Lung (tissue), 12 donors: ENCODE measurements around the gene TNF. TPM values are rescaled to one million over a fixed set of nuclear protein-coding genes. Genes with fewer than 3 reads are reported as not detected.
"Not testable (repeated sequence)": the region's sequence is repeated elsewhere in the genome, so short reads cannot be mapped to it uniquely, and the experiment has no call there.

ENCODE experiments used
- ATAC-seq: fragments of 200-7000 bp; cut with Tn5 transposase; one replicate; pipeline ENCODE4 v1.9.1; 2020; ENCODE audit warnings: moderate number of reproducible peaks; ENCODE audit not compliant: insufficient read depth, low FRiP score
- DNase-seq, 3 donors: peaks; one replicate each; pipeline ENCODE4 v3.0.0-alpha.2; 2013 to 2017
- H3K27ac ChIP-seq, 2 donors: one replicate each; pipeline ENCODE4 v1.5.1; 2013; ENCODE audit warnings: mild to moderate bottlenecking in 2 of 2, moderate library complexity in 2 of 2, control low read depth in 1 of 2, inconsistent platforms in 1 of 2, low read depth in 1 of 2, low read length in 1 of 2
- H3K27me3 ChIP-seq, 3 donors: one replicate each; pipeline ENCODE4 v1.5.1; 2013; ENCODE audit warnings: low read length in 2 of 3; ENCODE audit not compliant: control insufficient read depth in 3 of 3, insufficient read depth in 3 of 3
- H3K36me3 ChIP-seq, 4 donors: one replicate each; pipeline ENCODE4 v1.5.1; 2013; ENCODE audit warnings: low read length in 4 of 4, mild to moderate bottlenecking in 1 of 4, moderate library complexity in 1 of 4; ENCODE audit not compliant: control insufficient read depth in 4 of 4, insufficient read depth in 4 of 4
- H3K4me1 ChIP-seq, 5 donors: one replicate each; pipeline ENCODE4 v1.5.1; 2013; ENCODE audit warnings: low read length in 5 of 5, mild to moderate bottlenecking in 2 of 5, moderate library complexity in 1 of 5; ENCODE audit not compliant: control insufficient read depth in 5 of 5, insufficient read depth in 5 of 5
- H3K4me3 ChIP-seq: one replicate; pipeline ENCODE4 v1.5.1; 2013; ENCODE audit warnings: mild to moderate bottlenecking, control low read depth, moderate library complexity
- H3K9ac ChIP-seq, 2 donors: one replicate each; pipeline ENCODE4 v1.5.1; 2013; ENCODE audit warnings: low read length in 2 of 2, control low read depth in 1 of 2; ENCODE audit not compliant: insufficient read depth in 1 of 2
- H3K9me3 ChIP-seq, 4 donors: one replicate each; pipeline ENCODE4 v1.5.1; 2013; ENCODE audit warnings: low read length in 3 of 4, mild to moderate bottlenecking in 1 of 4, moderate library complexity in 1 of 4; ENCODE audit not compliant: control insufficient read depth in 4 of 4, insufficient read depth in 3 of 4
- CTCF ChIP-seq: IDR thresholded peaks from 2 replicates; pipeline ENCODE4 v1.5.1; 2012; ENCODE audit warnings: mild to moderate bottlenecking; ENCODE audit errors: control extremely low read depth, extremely low read depth
- WGBS, 2 donors: extraction: QIAGEN DNeasy Blood & Tissue Kit; methylation state at CpG; one replicate each; pipeline ENCODE4 v1.1.7; 2013; 5-methylcytosine and 5-hydroxymethylcytosine counted together
- polyA plus RNA-seq, 2 donors: library from polyadenylated mRNA; stranded (reverse); fragments of 200-250 nt; gene quantifications; one replicate each; pipeline ENCODE4 v1.2.1, GENCODE V29; 2013
- total RNA-seq, 2 donors: library from RNA; depleted of rRNA in 1 of 2; stranded (reverse); fragments of >200 nt in 1 of 2; gene quantifications; one replicate each; pipeline ENCODE4 v1.2.1, GENCODE V29; 2014 to 2021
- donor health status: control.
- donor health status: control.
- donor health status: Bipolar disorder and iron deficiency.
- donor health status: healthy.
- donor health status: DM: yes; HTN: yes; CAD: no.

The TNF gene
- total and polyA plus RNA-seq, 4 donors, result 0.23 to 15.7 (median 4.1) TPM

GRCh38 chr6:31587791-31588777 lies 12.7 kb downstream of the TNF start:
- H3K27ac ChIP-seq, result no peak overlapping the region
- DNase-seq, result no peak
- TF ChIP-seq CTCF, result no peak
- H3K9me3 ChIP-seq, result no peaks in the 10 kb centered on the region
- H3K36me3 ChIP-seq, result no peaks in the 10 kb centered on the region
- H3K4me1 ChIP-seq, result peaks cover 0 to 1% (median 0%) of the 10 kb centered on the region in 5 donors
- no peaks in the 10 kb centered on the region for H3K27me3 ChIP-seq
- no peak overlapping the region for H3K9ac ChIP-seq
- 45 to 57% methylated on average over 12 of the region's 12 CpGs for WGBS, 2 donors
- no peak overlapping the region for H3K4me3 ChIP-seq
- no peak for ATAC-seq

GRCh38 chr6:31588871-31589650 lies 13.7 kb downstream of the TNF start:
- no peak overlapping the region for H3K27ac ChIP-seq
- H3K4me1 ChIP-seq, result peaks cover 0 to 1% (median 0%) of the 10 kb centered on the region in 5 donors
- WGBS, 2 donors, result 57 to 64% methylated on average over 8 to 9 of the region's 9 CpGs
- no peak for TF ChIP-seq CTCF
- H3K9ac ChIP-seq, result no peak overlapping the region
- no peaks in the 10 kb centered on the region for H3K9me3 ChIP-seq
- H3K36me3 ChIP-seq, result no peaks in the 10 kb centered on the region
- DNase-seq, result no peak
- no peaks in the 10 kb centered on the region for H3K27me3 ChIP-seq
- ATAC-seq, result no peak
- H3K4me3 ChIP-seq, result no peak overlapping the region

GRCh38 chr6:31590691-31591090 lies 15.3 kb downstream of the TNF start:
- H3K27ac ChIP-seq, H3K4me1 ChIP-seq, ATAC-seq, H3K9ac ChIP-seq, H3K9me3 ChIP-seq, H3K36me3 ChIP-seq, DNase-seq, H3K27me3 ChIP-seq, H3K4me3 ChIP-seq: not testable (repeated sequence)
- 81 to 93% methylated on average over 5 of the region's 5 CpGs for WGBS, 2 donors

- Histone ChIP-seq H3K9me3 (no peaks in the 10 kb centered on the region), H3K27ac (no peak overlapping the region), H3K4me3 (no peak overlapping the region), H3K36me3 (no peaks in the 10 kb centered on the region), H3K27me3 (no peaks in the 10 kb centered on the region), H3K9ac (no peak overlapping the region), H3K4me1 (no peaks in the 10 kb centered on the region)
- WGBS, 2 donors, result 89 to 93% methylated on average over 7 of the region's 7 CpGs
- no peak for TF ChIP-seq CTCF
- DNase-seq (no peak), ATAC-seq (no peak)
Observed at GRCh38 chr6:31592396-31592771, 17.0 kb downstream of the TNF start.
